SK-N-SH treated with all-trans-retinoic acid at 6 μM for 48 hours (cell line): ENCODE measurements around the gene C1orf94.

Source experiments
- PPARA ChIP-seq: fragments of 250-450 bp; sonication (Bioruptor Pico); IDR thresholded peaks from 2 replicates; pipeline ENCODE4 v1.5.0; 2020; ENCODE audit warnings: mild to moderate bottlenecking, borderline replicate concordance
- RARB ChIP-seq: fragments of 250-450 bp; sonication (Bioruptor Pico); IDR thresholded peaks from 2 replicates; pipeline ENCODE4 v1.8.0; 2021; ENCODE audit warnings: mild to moderate bottlenecking, moderate library complexity
- SNAI2 ChIP-seq: fragments of 250-450 bp; sonication (Bioruptor Pico); IDR thresholded peaks from 2 replicates; pipeline ENCODE4 v1.5.0; 2020; ENCODE audit warnings: mild to moderate bottlenecking, moderate library complexity
- ZC3H10 ChIP-seq: fragments of 250-450 bp; sonication (Bioruptor Pico); IDR thresholded peaks from 2 replicates; pipeline ENCODE4 v1.5.1; 2021; ENCODE audit warnings: mild to moderate bottlenecking, moderate library complexity
- ZFP30 ChIP-seq: fragments of 450-650 bp; formaldehyde crosslinking; IDR thresholded peaks from 2 replicates; pipeline ENCODE4 v1.5.0; 2022; ENCODE audit warnings: mild to moderate bottlenecking, moderate library complexity
- ZNF565 ChIP-seq: fragments of 450-650 bp; formaldehyde crosslinking; conservative IDR thresholded peaks from 2 replicates; pipeline ENCODE4 v1.5.0; 2020; ENCODE audit warnings: low read depth, mild to moderate bottlenecking, moderate library complexity
- TF ChIP-seq, protein P1 (sequence below): fragments of 250-450 bp; sonication (Bioruptor Pico); IDR thresholded peaks from 2 replicates; pipeline ENCODE4 v1.5.0; 2020; ENCODE audit warnings: mild to moderate bottlenecking, moderate library complexity

GRCh38 chr1:34164771-34165391 lies 11.8 kb upstream of the C1orf94 start, which contains the start of gene CSMD2:
- no peak for TF ChIP-seq ZC3H10 (CRISPR knock-in tag)
- no peak for TF ChIP-seq RARB (CRISPR knock-in tag)
- TF ChIP-seq ZNF565 (CRISPR knock-in tag) = no peak
- TF ChIP-seq, protein P1, sequence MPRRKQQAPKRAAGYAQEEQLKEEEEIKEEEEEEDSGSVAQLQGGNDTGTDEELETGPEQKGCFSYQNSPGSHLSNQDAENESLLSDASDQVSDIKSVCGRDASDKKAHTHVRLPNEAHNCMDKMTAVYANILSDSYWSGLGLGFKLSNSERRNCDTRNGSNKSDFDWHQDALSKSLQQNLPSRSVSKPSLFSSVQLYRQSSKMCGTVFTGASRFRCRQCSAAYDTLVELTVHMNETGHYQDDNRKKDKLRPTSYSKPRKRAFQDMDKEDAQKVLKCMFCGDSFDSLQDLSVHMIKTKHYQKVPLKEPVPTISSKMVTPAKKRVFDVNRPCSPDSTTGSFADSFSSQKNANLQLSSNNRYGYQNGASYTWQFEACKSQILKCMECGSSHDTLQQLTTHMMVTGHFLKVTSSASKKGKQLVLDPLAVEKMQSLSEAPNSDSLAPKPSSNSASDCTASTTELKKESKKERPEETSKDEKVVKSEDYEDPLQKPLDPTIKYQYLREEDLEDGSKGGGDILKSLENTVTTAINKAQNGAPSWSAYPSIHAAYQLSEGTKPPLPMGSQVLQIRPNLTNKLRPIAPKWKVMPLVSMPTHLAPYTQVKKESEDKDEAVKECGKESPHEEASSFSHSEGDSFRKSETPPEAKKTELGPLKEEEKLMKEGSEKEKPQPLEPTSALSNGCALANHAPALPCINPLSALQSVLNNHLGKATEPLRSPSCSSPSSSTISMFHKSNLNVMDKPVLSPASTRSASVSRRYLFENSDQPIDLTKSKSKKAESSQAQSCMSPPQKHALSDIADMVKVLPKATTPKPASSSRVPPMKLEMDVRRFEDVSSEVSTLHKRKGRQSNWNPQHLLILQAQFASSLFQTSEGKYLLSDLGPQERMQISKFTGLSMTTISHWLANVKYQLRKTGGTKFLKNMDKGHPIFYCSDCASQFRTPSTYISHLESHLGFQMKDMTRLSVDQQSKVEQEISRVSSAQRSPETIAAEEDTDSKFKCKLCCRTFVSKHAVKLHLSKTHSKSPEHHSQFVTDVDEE (CRISPR knock-in tag) = no peak
- TF ChIP-seq ZFP30 (CRISPR knock-in tag) = no peak
- no peak for TF ChIP-seq SNAI2 (CRISPR knock-in tag)
- no peak for TF ChIP-seq PPARA (CRISPR knock-in tag)
